ENCODE results near the gene MRPL38. TPM values are rescaled to one million over a fixed set of nuclear protein-coding genes. Genes with fewer than 3 reads are reported as not detected.

The MRPL38 gene
- total RNA-seq, 5 donors from 2014 or later (not counting 1 experiment from before 2014, with no cell fraction given) = 116 to 170 (median 144) TPM

DNA sequence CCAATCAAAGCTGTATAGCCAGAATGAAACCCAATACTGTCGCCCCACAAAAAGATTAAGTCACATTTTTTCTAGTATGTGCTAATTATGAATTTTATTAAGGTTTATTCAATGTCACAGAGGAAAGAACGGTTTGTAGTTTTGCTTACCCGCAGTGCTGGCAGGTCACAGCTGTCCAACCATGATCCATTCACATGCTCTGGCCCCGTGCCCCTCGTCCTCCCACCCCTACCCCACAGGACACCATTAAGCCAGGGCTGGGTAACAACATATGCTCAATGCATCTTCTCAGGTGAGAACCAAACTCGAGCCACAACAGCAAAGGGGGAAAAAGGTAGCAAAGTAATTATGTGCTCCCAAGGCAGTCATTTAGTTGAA is 36.7 kb upstream of the MRPL38 start:
- peak overlapping the region; percentile 84 to 87 (median 86) for H3K4me3 Mint-ChIP-seq
- peaks cover 9 to 19% (median 14%) of the 10 kb centered on the region in 3 donors for H3K4me1 Mint-ChIP-seq
- ChIA-PET CTCF (interaction anchor here in 1 of 2 donors (0.5 to 1.0 kb wide), 3 partner anchors 47 to 157 kb away, joined by 3 to 9 read pairs (median 3); partner anchors contain the start of genes UNK and WBP2), POLR2A (interaction anchor here (0.5 to 0.6 kb wide), 2 partner anchors 163 to 440 kb away, joined by 3 read pairs; no protein-coding TSS in a partner anchor)
- DNase-seq (no peak), ATAC-seq (replicated peaks in 1 of 4) (no peak)
- H3K4me1 ChIP-seq (ENCODE audit: control insufficient read depth in 1 of 2, extremely low read depth in 1 of 2, insufficient read depth in 2 of 2, low read length in 2 of 2) = peaks cover 0 to 16% of the 10 kb centered on the region in 2 experiments
- H3K9me3 ChIP-seq = no peaks in the 10 kb centered on the region
- H3K36me3 ChIP-seq (ENCODE audit: control insufficient read depth in 2 of 2, extremely low read depth in 1 of 2, insufficient read depth in 1 of 2, low read length in 1 of 2) = peaks cover 2 to 5% of the 10 kb centered on the region in 2 donors
- no peaks in the 10 kb centered on the region for H3K27me3 Mint-ChIP-seq
- H3K36me3 Mint-ChIP-seq = peaks cover 4% of the 10 kb centered on the region
- H3K27me3 ChIP-seq (replicated peaks in 1 of 2; ENCODE audit: control insufficient read depth in 2 of 2, extremely low read depth in 1 of 2, insufficient read depth in 2 of 2, low read length in 1 of 2) = no peaks in the 10 kb centered on the region
- H3K9me3 Mint-ChIP-seq = no peaks in the 10 kb centered on the region
- WGBS (ENCODE audit: insufficient coverage) = no CpG with 5 or more reads among the region's 6 CpGs
- peak overlapping the region; percentile 49 to 58 for H3K27ac Mint-ChIP-seq
- H3K27ac ChIP-seq (ENCODE audit: low read length) = no peak overlapping the region
- H3K4me3 ChIP-seq (ENCODE audit: control insufficient read depth in 1 of 2, extremely low read depth in 1 of 2, low read length in 1 of 2) = peak overlapping the region; percentile 48 to 75

DNA sequence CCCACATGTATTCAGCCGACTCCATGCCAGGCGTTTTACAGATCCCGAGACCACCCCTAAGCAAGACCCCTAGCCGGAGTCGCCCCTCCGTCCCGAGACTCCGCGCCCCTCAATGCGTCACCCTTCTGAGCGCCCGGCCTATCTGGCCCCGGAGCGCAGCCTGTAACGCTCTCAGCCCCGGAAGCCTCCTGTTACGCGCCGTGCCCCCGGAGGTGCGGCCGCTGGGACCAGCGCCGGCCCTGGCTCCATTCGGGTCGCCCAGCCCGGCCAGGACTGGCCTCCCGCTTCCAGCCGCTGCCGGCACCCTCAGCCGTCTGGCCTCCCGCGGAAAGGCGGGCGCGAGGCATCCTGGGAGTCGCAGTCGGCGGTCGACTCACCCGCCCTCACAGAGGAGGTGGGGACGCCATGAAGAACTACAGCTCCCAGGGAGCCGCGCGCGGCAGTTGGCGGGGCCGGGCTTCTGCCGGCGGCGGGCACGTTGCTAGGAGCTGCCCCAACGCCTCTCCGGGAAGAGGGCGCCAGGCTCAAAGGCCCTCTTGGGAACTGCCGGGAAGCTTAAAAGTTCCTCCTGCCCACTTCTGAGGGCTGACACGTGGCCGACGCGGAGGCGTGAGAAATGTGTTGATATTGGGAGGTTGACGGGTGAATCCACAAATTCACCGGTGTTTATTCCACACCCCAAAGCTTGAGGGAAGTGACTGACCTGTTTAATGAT is 36.2 kb upstream of the MRPL38 start, which contains the start of gene FBF1:
Gene FBF1, minus strand, starts transcription at position 316 of the 715 bp plus-strand sequence. CDS start 2,893 bp downstream, outside the sequence.
- peak within 1 kb of the TSS; percentile 54 to 87 for H3K27ac Mint-ChIP-seq
- ATAC-seq (replicated peaks in 1 of 4) (peak; percentile 99 to 100 (median 99)), DNase-seq (peak; percentile 64 to 92 (median 84))
- H3K4me1 Mint-ChIP-seq = peaks cover 9 to 19% (median 14%) of the 10 kb centered on the region in 3 donors
- CTCF ChIA-PET = interaction anchor here in 1 of 2 donors (0.5 to 1.0 kb wide), 4 partner anchors 48 to 156 kb away, joined by 3 to 9 read pairs (median 4); partner anchors contain the start of genes UNK and WBP2
- Histone ChIP-seq H3K36me3 (ENCODE audit: control insufficient read depth in 2 of 2, extremely low read depth in 1 of 2, insufficient read depth in 1 of 2, low read length in 1 of 2) (peaks cover 0 to 2% of the 10 kb centered on the region in 2 donors), H3K4me3 (ENCODE audit: control insufficient read depth in 1 of 2, extremely low read depth in 1 of 2, low read length in 1 of 2) (peak within 1 kb of the TSS; percentile 48 to 75), H3K9me3 (no peaks in the 10 kb centered on the region), H3K4me1 (ENCODE audit: control insufficient read depth in 1 of 2, extremely low read depth in 1 of 2, insufficient read depth in 2 of 2, low read length in 2 of 2) (peaks cover 0 to 16% of the 10 kb centered on the region in 2 experiments), H3K27ac (ENCODE audit: low read length) (peak within 1 kb of the TSS; percentile 61), H3K27me3 (replicated peaks in 1 of 2; ENCODE audit: control insufficient read depth in 2 of 2, extremely low read depth in 1 of 2, insufficient read depth in 2 of 2, low read length in 1 of 2) (no peaks in the 10 kb centered on the region)
- H3K36me3 Mint-ChIP-seq = peaks cover 3% of the 10 kb centered on the region
- no peaks in the 10 kb centered on the region for H3K27me3 Mint-ChIP-seq
- peak within 1 kb of the TSS; percentile 84 to 87 (median 86) for H3K4me3 Mint-ChIP-seq
- POLR2A ChIA-PET = interaction anchor here (0.5 to 0.6 kb wide), 2 partner anchors 163 to 441 kb away, joined by 3 read pairs; no protein-coding TSS in a partner anchor
- WGBS (ENCODE audit: insufficient coverage) = 0% methylated on average over 55 of the region's 63 CpGs
- no peaks in the 10 kb centered on the region for H3K9me3 Mint-ChIP-seq

DNA sequence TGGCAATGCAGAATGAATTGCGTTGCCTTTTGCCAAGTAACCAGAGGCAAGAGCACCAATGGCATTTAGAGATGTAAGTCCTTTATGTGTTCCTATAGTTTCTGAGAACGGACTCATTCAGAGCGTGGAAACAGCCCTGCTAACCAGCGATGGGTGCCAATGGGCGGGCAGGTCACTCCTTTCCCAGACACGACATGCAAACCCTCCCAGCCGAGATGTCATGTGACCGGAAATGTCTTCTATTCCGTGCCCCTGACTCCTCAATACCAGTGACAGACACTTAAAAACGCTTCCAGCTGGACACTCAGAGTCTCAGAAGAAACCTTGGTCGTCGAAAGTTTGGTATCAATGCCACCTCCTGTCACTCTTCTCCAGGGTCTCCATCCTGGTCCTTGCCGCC is 33.0 kb upstream of the MRPL38 start:
- no peaks in the 10 kb centered on the region for H3K9me3 Mint-ChIP-seq
- Histone ChIP-seq H3K27me3 (replicated peaks in 1 of 2; ENCODE audit: control insufficient read depth in 2 of 2, extremely low read depth in 1 of 2, insufficient read depth in 2 of 2, low read length in 1 of 2) (no peaks in the 10 kb centered on the region), H3K36me3 (ENCODE audit: control insufficient read depth in 2 of 2, extremely low read depth in 1 of 2, insufficient read depth in 1 of 2, low read length in 1 of 2) (peaks cover 0 to 2% of the 10 kb centered on the region in 2 donors), H3K9me3 (no peaks in the 10 kb centered on the region), H3K27ac (ENCODE audit: low read length) (no peak overlapping the region), H3K4me1 (ENCODE audit: control insufficient read depth in 1 of 2, extremely low read depth in 1 of 2, insufficient read depth in 2 of 2, low read length in 2 of 2) (peaks cover 0 to 16% of the 10 kb centered on the region in 2 experiments), H3K4me3 (ENCODE audit: control insufficient read depth in 1 of 2, extremely low read depth in 1 of 2, low read length in 1 of 2) (no peak overlapping the region)
- peaks cover 9 to 19% (median 14%) of the 10 kb centered on the region in 3 donors for H3K4me1 Mint-ChIP-seq
- no peak overlapping the region for H3K4me3 Mint-ChIP-seq
- ChIA-PET CTCF (no interaction called here), POLR2A (interaction anchor here in 1 of 2 donors (0.6 kb wide), 1 partner anchor 42 kb away, joined by 4 read pairs; no protein-coding TSS in a partner anchor)
- no peaks in the 10 kb centered on the region for H3K27me3 Mint-ChIP-seq
- H3K27ac Mint-ChIP-seq = no peak overlapping the region
- 94% methylated on average over 11 of the region's 13 CpGs for WGBS (ENCODE audit: insufficient coverage)
- no peak for ATAC-seq (replicated peaks in 1 of 4)
- DNase-seq = no peak
- no peaks in the 10 kb centered on the region for H3K36me3 Mint-ChIP-seq

DNA sequence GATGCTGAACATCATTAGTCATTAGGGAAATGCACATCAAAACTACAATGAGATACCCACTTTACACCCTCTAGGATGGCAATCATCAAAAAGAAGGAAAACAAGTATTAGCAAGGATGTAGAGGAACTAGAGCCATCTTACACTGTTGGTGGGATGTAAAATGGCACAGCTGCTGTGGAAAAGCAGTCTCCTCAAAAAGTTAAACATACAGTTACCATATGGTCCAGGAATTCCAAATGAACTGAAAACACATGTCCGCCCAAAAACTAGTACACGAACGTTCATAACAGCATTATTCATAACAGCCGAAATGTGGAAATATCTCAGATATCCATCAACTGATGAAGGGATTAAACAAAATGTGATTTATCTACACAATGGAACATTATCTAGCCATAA is 29.1 kb upstream of the MRPL38 start:
- no peak for ATAC-seq (replicated peaks in 1 of 4)
- H3K4me1 ChIP-seq (ENCODE audit: control insufficient read depth in 1 of 2, extremely low read depth in 1 of 2, insufficient read depth in 2 of 2, low read length in 2 of 2) = no peaks in the 10 kb centered on the region
- CTCF ChIA-PET = no interaction called here

DNA sequence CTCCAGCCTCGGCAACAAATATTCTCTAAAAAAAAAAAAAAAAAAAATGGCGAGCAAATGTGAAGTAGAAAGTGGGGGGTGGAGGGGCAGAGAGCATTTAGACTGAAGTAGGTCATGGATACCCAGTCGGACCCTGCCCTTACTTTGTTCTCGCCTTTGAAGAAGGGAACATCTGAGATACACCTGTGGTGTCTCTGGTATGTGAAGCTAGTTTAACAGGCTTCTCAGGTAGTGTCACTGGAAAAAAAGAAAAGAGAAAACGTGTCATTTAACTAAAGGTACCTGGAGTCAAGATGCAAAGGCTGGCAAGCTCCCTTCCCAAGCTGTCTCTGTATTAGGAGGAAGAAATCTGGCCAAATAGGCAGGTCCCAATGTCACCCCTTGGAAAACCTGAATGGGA is 28.2 kb upstream of the MRPL38 start:
- 100% methylated on average over 1 of the region's 5 CpGs for WGBS (ENCODE audit: insufficient coverage)
- CTCF ChIA-PET = no interaction called here
- Histone ChIP-seq H3K9me3 (no peaks in the 10 kb centered on the region), H3K36me3 (ENCODE audit: control insufficient read depth in 2 of 2, extremely low read depth in 1 of 2, insufficient read depth in 1 of 2, low read length in 1 of 2) (peaks cover 0 to under 1% of the 10 kb centered on the region in 2 donors), H3K4me3 (ENCODE audit: control insufficient read depth in 1 of 2, extremely low read depth in 1 of 2, low read length in 1 of 2) (no peak overlapping the region), H3K4me1 (ENCODE audit: control insufficient read depth in 1 of 2, extremely low read depth in 1 of 2, insufficient read depth in 2 of 2, low read length in 2 of 2) (no peaks in the 10 kb centered on the region), H3K27ac (ENCODE audit: low read length) (no peak overlapping the region), H3K27me3 (replicated peaks in 1 of 2; ENCODE audit: control insufficient read depth in 2 of 2, extremely low read depth in 1 of 2, insufficient read depth in 2 of 2, low read length in 1 of 2) (no peaks in the 10 kb centered on the region)
- no peak overlapping the region for H3K27ac Mint-ChIP-seq
- no peaks in the 10 kb centered on the region for H3K9me3 Mint-ChIP-seq
- no peaks in the 10 kb centered on the region for H3K36me3 Mint-ChIP-seq
- no peak for ATAC-seq (replicated peaks in 1 of 4)
- DNase-seq = no peak
- POLR2A ChIA-PET = no interaction called here
- H3K4me1 Mint-ChIP-seq = no peaks in the 10 kb centered on the region
- no peaks in the 10 kb centered on the region for H3K27me3 Mint-ChIP-seq
- no peak overlapping the region for H3K4me3 Mint-ChIP-seq

More for the DNA sequence above, 29.1 kb upstream of the MRPL38 start:
- H3K36me3 ChIP-seq (ENCODE audit: control insufficient read depth in 2 of 2, extremely low read depth in 1 of 2, insufficient read depth in 1 of 2, low read length in 1 of 2) = peaks cover 0 to 2% of the 10 kb centered on the region in 2 donors
- no peak overlapping the region for H3K27ac ChIP-seq (ENCODE audit: low read length)
- no peaks in the 10 kb centered on the region for H3K9me3 ChIP-seq
- DNase-seq = no peak
- no CpG with 5 or more reads among the region's 4 CpGs for WGBS (ENCODE audit: insufficient coverage)
- POLR2A ChIA-PET = no interaction called here
- no peaks in the 10 kb centered on the region for H3K27me3 ChIP-seq (replicated peaks in 1 of 2; ENCODE audit: control insufficient read depth in 2 of 2, extremely low read depth in 1 of 2, insufficient read depth in 2 of 2, low read length in 1 of 2)
- Mint-ChIP-seq H3K9me3 (no peaks in the 10 kb centered on the region), H3K27ac (no peak overlapping the region), H3K4me1 (no peaks in the 10 kb centered on the region), H3K4me3 (no peak overlapping the region), H3K36me3 (no peaks in the 10 kb centered on the region), H3K27me3 (no peaks in the 10 kb centered on the region)
- H3K4me3 ChIP-seq (ENCODE audit: control insufficient read depth in 1 of 2, extremely low read depth in 1 of 2, low read length in 1 of 2) = no peak overlapping the region

DNA sequence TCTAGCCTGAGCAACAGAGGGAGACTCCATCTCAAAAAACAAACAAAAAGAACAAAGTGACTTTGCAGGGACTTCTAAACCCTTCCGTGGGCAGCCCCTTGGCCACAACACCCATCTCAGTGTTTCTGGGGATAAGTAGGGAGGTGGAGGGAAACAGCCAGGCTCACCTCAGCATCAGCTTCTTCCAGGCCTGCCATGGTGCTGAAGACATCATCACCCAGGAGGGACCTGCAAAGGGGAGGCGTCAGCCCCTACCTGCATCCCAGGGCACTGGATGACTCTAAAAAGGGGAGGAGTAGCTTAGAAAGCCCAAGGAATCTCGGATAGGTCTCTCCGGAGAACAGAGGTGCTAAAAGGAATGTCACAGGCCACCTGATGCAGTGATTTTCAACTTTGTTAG is 26.4 kb upstream of the MRPL38 start:
- CTCF ChIA-PET = no interaction called here
- no peaks in the 10 kb centered on the region for H3K4me1 Mint-ChIP-seq
- H3K27ac ChIP-seq (ENCODE audit: low read length) = no peak overlapping the region
- 100% methylated on average over 1 of the region's 4 CpGs for WGBS (ENCODE audit: insufficient coverage)
- H3K36me3 ChIP-seq (ENCODE audit: control insufficient read depth in 2 of 2, extremely low read depth in 1 of 2, insufficient read depth in 1 of 2, low read length in 1 of 2) = no peaks in the 10 kb centered on the region
- no peaks in the 10 kb centered on the region for H3K9me3 ChIP-seq
- H3K27me3 ChIP-seq (replicated peaks in 1 of 2; ENCODE audit: control insufficient read depth in 2 of 2, extremely low read depth in 1 of 2, insufficient read depth in 2 of 2, low read length in 1 of 2) = no peaks in the 10 kb centered on the region
- no peaks in the 10 kb centered on the region for H3K27me3 Mint-ChIP-seq
- no peaks in the 10 kb centered on the region for H3K4me1 ChIP-seq (ENCODE audit: control insufficient read depth in 1 of 2, extremely low read depth in 1 of 2, insufficient read depth in 2 of 2, low read length in 2 of 2)
- H3K4me3 ChIP-seq (ENCODE audit: control insufficient read depth in 1 of 2, extremely low read depth in 1 of 2, low read length in 1 of 2) = no peak overlapping the region
- POLR2A ChIA-PET = no interaction called here
- no peak overlapping the region for H3K4me3 Mint-ChIP-seq
- no peaks in the 10 kb centered on the region for H3K36me3 Mint-ChIP-seq
- DNase-seq (no peak), ATAC-seq (replicated peaks in 1 of 4) (no peak)
- no peak overlapping the region for H3K27ac Mint-ChIP-seq
- no peaks in the 10 kb centered on the region for H3K9me3 Mint-ChIP-seq
